Endothelial cell of umbilical vein (primary cell): ENCODE results near the gene DGKG.

Experiments used
- EZH2 ChIP-seq: IDR thresholded peaks from 2 replicates; pipeline ENCODE4 v1.6.1; 2012; ENCODE audit warnings: borderline replicate concordance, low read depth, mild to moderate bottlenecking, moderate library complexity, low read length, inconsistent platforms; ENCODE audit not compliant: severe bottlenecking
- MYC ChIP-seq: IDR thresholded peaks from one replicate; pipeline ENCODE4 v1.6.1; 2011; ENCODE audit warnings: mild to moderate bottlenecking, low read depth, low read length
- POLR2A ChIP-seq: IDR thresholded peaks from 2 replicates; pipeline ENCODE4 v1.6.1; 2012; ENCODE audit warnings: low read depth, mild to moderate bottlenecking, control low read depth, low read length
- POLR2AphosphoS5 ChIP-seq: IDR thresholded peaks from 2 replicates; pipeline ENCODE4 v1.6.1; 2012; ENCODE audit warnings: low read depth, mild to moderate bottlenecking, control low read depth, low read length, moderate library complexity; ENCODE audit not compliant: insufficient read depth
- TF ChIP-seq, protein P1 (sequence below), 2 donors: IDR thresholded peaks; 1 replicate in 1 of 2; 2 replicates in 1 of 2; pipeline ENCODE4 v1.5.1; 2011; ENCODE audit warnings: low read length in 2 of 2, mild to moderate bottlenecking in 2 of 2, moderate library complexity in 2 of 2, control low read depth in 1 of 2, inconsistent platforms in 1 of 2, low read depth in 1 of 2; ENCODE audit not compliant: insufficient read depth in 1 of 2; ENCODE audit errors: extremely low read depth in 1 of 2

- TF ChIP-seq, protein P1, sequence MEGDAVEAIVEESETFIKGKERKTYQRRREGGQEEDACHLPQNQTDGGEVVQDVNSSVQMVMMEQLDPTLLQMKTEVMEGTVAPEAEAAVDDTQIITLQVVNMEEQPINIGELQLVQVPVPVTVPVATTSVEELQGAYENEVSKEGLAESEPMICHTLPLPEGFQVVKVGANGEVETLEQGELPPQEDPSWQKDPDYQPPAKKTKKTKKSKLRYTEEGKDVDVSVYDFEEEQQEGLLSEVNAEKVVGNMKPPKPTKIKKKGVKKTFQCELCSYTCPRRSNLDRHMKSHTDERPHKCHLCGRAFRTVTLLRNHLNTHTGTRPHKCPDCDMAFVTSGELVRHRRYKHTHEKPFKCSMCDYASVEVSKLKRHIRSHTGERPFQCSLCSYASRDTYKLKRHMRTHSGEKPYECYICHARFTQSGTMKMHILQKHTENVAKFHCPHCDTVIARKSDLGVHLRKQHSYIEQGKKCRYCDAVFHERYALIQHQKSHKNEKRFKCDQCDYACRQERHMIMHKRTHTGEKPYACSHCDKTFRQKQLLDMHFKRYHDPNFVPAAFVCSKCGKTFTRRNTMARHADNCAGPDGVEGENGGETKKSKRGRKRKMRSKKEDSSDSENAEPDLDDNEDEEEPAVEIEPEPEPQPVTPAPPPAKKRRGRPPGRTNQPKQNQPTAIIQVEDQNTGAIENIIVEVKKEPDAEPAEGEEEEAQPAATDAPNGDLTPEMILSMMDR (IDR thresholded peaks at IDR 0.05; ENCODE audit: extremely low read depth in 1 of 2, insufficient read depth in 1 of 2, low read depth in 1 of 2, low read length in 2 of 2), result no peak
- no peak for TF ChIP-seq POLR2A
- TF ChIP-seq POLR2AphosphoS5, result no peak
- TF ChIP-seq EZH2, result no peak
- TF ChIP-seq MYC, result no peak
Observed at GRCh38 chr3:186275436-186275835, 86.6 kb downstream of the DGKG start.
